B cell (primary cell): ENCODE measurements around the gene ABCC1. TPM values are rescaled to one million over a fixed set of nuclear protein-coding genes. Genes with fewer than 3 reads are reported as not detected.

Source experiments
- ATAC-seq: fragments of 200-7000 bp; cut with Tn5 transposase; one replicate; pipeline ENCODE4 v1.10.0; 2021; ENCODE audit warnings: low read depth, mild to moderate bottlenecking, moderate number of reproducible peaks, moderate library complexity
- CTCF ChIA-PET: fragments of 350-600 bp; sonication (Branson Sonifier 250); formaldehyde crosslinking; loops from one replicate; lab custom pipeline; 2021; ENCODE audit warnings: antibody characterized with exemption, inconsistent platforms; lab: Charles Lee
- POLR2A ChIA-PET: fragments of 350-600 bp; sonication (Branson Sonifier 250); formaldehyde crosslinking; loops from one replicate; lab custom pipeline; 2021; ENCODE audit warnings: antibody characterized with exemption; lab: Charles Lee
- DNase-seq: peaks from one replicate; pipeline ENCODE4 v3.0.0; 2013
- H2AFZ ChIP-seq: 2 replicates; pipeline ENCODE4 v1.6.1; 2012; ENCODE audit warnings: mild to moderate bottlenecking, low read depth, low read length; ENCODE audit not compliant: insufficient read depth, poor library complexity, severe bottlenecking
- H3K27ac ChIP-seq, 2 donors: 1 replicate in 1 of 2; 2 replicates in 1 of 2; pipeline ENCODE4 v1.5.1; 2012 to 2013; ENCODE audit warnings: low read length in 2 of 2, mild to moderate bottlenecking in 2 of 2, moderate library complexity in 1 of 2
- H3K27me3 ChIP-seq, 4 experiments: fragments of 200-600 bp in 1 of 4; sonication (generic) in 1 of 4; replicated peaks in 1 of 4; 1 replicate in 2 of 4; 2 replicates in 2 of 4; pipeline versions ENCODE4 v1.6.1 to v1.7.0; 2013 to 2016; ENCODE audit warnings: low read length in 3 of 4, mild to moderate bottlenecking in 2 of 4, mixed read lengths in 1 of 4, moderate library complexity in 1 of 4; ENCODE audit not compliant: insufficient read depth in 4 of 4, control insufficient read depth in 3 of 4; ENCODE audit errors: control extremely low read depth in 1 of 4
- H3K36me3 ChIP-seq, 2 experiments: replicated peaks in 1 of 2; 1 replicate in 1 of 2; 2 replicates in 1 of 2; pipeline versions ENCODE4 v1.6.1 to v1.7.1; 2013; ENCODE audit warnings: low read length in 1 of 2; ENCODE audit not compliant: insufficient read depth in 2 of 2, control insufficient read depth in 1 of 2; ENCODE audit errors: control extremely low read depth in 1 of 2, extremely low read depth in 1 of 2
- H3K4me1 ChIP-seq, 2 donors: fragments of 200-600 bp in 1 of 2; sonication (generic) in 1 of 2; 1 replicate in 1 of 2; 2 replicates in 1 of 2; pipeline versions ENCODE4 v1.5.1 to v1.6.1; 2013 to 2017; ENCODE audit warnings: low read length in 2 of 2; ENCODE audit not compliant: control insufficient read depth in 2 of 2, insufficient read depth in 2 of 2
- H3K4me2 ChIP-seq: replicated peaks from 2 replicates; pipeline ENCODE3; 2012; ENCODE audit warnings: mild to moderate bottlenecking, low read depth, low read length; ENCODE audit not compliant: poor library complexity, severe bottlenecking
- H3K4me3 ChIP-seq, 5 experiments: fragments of 200-600 bp in 1 of 5; sonication (generic) in 1 of 5; 1 replicate in 3 of 5; 2 replicates in 2 of 5; pipeline versions ENCODE4 v1.5.1 to v1.7.0; 2011 to 2016; ENCODE audit warnings: low read length in 4 of 5, mild to moderate bottlenecking in 4 of 5, low read depth in 2 of 5, control low read depth in 1 of 5, moderate library complexity in 1 of 5; ENCODE audit not compliant: insufficient read depth in 1 of 5; ENCODE audit errors: control extremely low read depth in 1 of 5, extremely low read depth in 1 of 5
- H3K79me2 ChIP-seq: fragments of 200-600 bp; sonication (generic); one replicate; pipeline ENCODE4 v1.6.0; 2016; ENCODE audit warnings: low read length; ENCODE audit not compliant: control insufficient read depth, insufficient read depth
- H3K9ac ChIP-seq: fragments of 200-600 bp; sonication (generic); 2 replicates; pipeline ENCODE4 v1.6.1; 2017; ENCODE audit warnings: mild to moderate bottlenecking, low read length, moderate library complexity
- H3K9me3 ChIP-seq, 3 donors: one replicate each; pipeline versions ENCODE4 v1.6.1 to v1.7.1; 2013; ENCODE audit warnings: low read length in 2 of 3; ENCODE audit not compliant: control insufficient read depth in 2 of 3, insufficient read depth in 1 of 3; ENCODE audit errors: control extremely low read depth in 1 of 3
- H4K20me1 ChIP-seq: 2 replicates; pipeline ENCODE4 v1.6.0; 2012; ENCODE audit warnings: mild to moderate bottlenecking, low read length; ENCODE audit not compliant: insufficient read depth, control insufficient read depth, poor library complexity, severe bottlenecking
- H3K27ac Mint-ChIP-seq: one replicate; pipeline ENCODE4 v1.8.0; 2021; ENCODE audit warnings: mixed read lengths
- H3K27me3 Mint-ChIP-seq: one replicate; pipeline ENCODE4 v1.8.0; 2021; ENCODE audit warnings: mixed read lengths
- H3K4me1 Mint-ChIP-seq: one replicate; pipeline ENCODE4 v1.8.0; 2021; ENCODE audit warnings: mixed read lengths
- H3K4me3 Mint-ChIP-seq: one replicate; pipeline ENCODE4 v1.8.0; 2021; ENCODE audit warnings: mixed read lengths
- H3K9me3 Mint-ChIP-seq: one replicate; pipeline ENCODE4 v1.8.0; 2022; ENCODE audit warnings: mixed read lengths; ENCODE audit not compliant: insufficient read depth
- CTCF ChIP-seq: fragments of 200-600 bp; IDR thresholded peaks from one replicate; pipeline ENCODE4 v1.8.0; 2022; ENCODE audit warnings: antibody characterized with exemption, mild to moderate bottlenecking
- EZH2 ChIP-seq: IDR thresholded peaks from 2 replicates; pipeline ENCODE4 v1.6.1; 2012; ENCODE audit warnings: borderline replicate concordance, low read depth, mild to moderate bottlenecking, moderate library complexity, low read length; ENCODE audit not compliant: insufficient read depth, poor library complexity, severe bottlenecking
- WGBS: methylation state at CpG from one replicate; pipeline ENCODE4 v1.1.5; 2013; ENCODE audit warnings: missing lambda C conversion rate; ENCODE audit not compliant: insufficient coverage; 5-methylcytosine and 5-hydroxymethylcytosine counted together
- intact Hi-C: fragments of 100-400 bp; cut with micrococcal nuclease; formaldehyde crosslinking; loops from one replicate; pipeline ENCODE4 v1.10.0; 2022
- polyA plus RNA-seq: library from polyadenylated mRNA; depleted of rRNA; stranded (reverse); fragments of >200 nt; gene quantifications from 2 replicates; pipeline ENCODE4 v1.2.3, GENCODE V29; 2012
- total RNA-seq, 2 donors: library from RNA; stranded (reverse); fragments of 120-200 nt in 1 of 2; gene quantifications; 1 replicate in 1 of 2; 2 replicates in 1 of 2; pipeline versions ENCODE4 v1.2.3 to v1.2.4, GENCODE V29; 2013 to 2022

Gene ABCC1
- total and polyA plus RNA-seq, 2 donors (not counting 1 experiment from before 2014, with no cell fraction given): 21.8 to 73.0 TPM

- ATAC-seq: no peak
- peaks cover 3 to 72% of the 10 kb centered on the region in 2 experiments for H3K36me3 ChIP-seq
- CTCF ChIA-PET: no interaction called here
- H3K27ac Mint-ChIP-seq: no peak overlapping the region
- POLR2A ChIA-PET: no interaction called here
- peaks cover 32% of the 10 kb centered on the region for H3K79me2 ChIP-seq
- no peak for DNase-seq
- H3K4me3 Mint-ChIP-seq: no peak overlapping the region
- H3K4me3 ChIP-seq: no peak overlapping the region
- no peak overlapping the region for H3K4me2 ChIP-seq
- H4K20me1 ChIP-seq: no peaks in the 10 kb centered on the region
- no peaks in the 10 kb centered on the region for H3K9me3 Mint-ChIP-seq
- H3K9me3 ChIP-seq: no peaks in the 10 kb centered on the region
- peaks cover 17% of the 10 kb centered on the region for H3K4me1 Mint-ChIP-seq
- H3K9ac ChIP-seq: no peak overlapping the region
- H2AFZ ChIP-seq: no peak overlapping the region
- no peaks in the 10 kb centered on the region for H3K27me3 Mint-ChIP-seq
- TF ChIP-seq CTCF (no peak), EZH2 (no peak)
- intact Hi-C loops: no loop called here
- H3K4me1 ChIP-seq: peaks cover 0 to 10% of the 10 kb centered on the region in 2 donors
- WGBS: 100% methylated on average over 2 of the region's 11 CpGs
- H3K27me3 ChIP-seq: no peaks in the 10 kb centered on the region
- H3K27ac ChIP-seq: no peak overlapping the region
Measured at GRCh38 chr16:16016388-16016964, 67.1 kb downstream of the ABCC1 start.

- Histone ChIP-seq H3K4me3 (no peak overlapping the region), H3K36me3 (peaks cover 0 to 71% of the 10 kb centered on the region in 2 experiments), H3K9me3 (no peaks in the 10 kb centered on the region), H3K4me2 (no peak overlapping the region), H3K27me3 (no peaks in the 10 kb centered on the region), H3K4me1 (peaks cover 9 to 16% of the 10 kb centered on the region in 2 donors), H3K9ac (no peak overlapping the region), H4K20me1 (peaks cover 7% of the 10 kb centered on the region), H3K79me2 (peaks cover 36% of the 10 kb centered on the region), H2AFZ (no peak overlapping the region), H3K27ac (no peak overlapping the region)
- DNase-seq (no peak), ATAC-seq (no peak)
- H3K27me3 Mint-ChIP-seq: no peaks in the 10 kb centered on the region
- no peaks in the 10 kb centered on the region for H3K9me3 Mint-ChIP-seq
- H3K4me1 Mint-ChIP-seq: peaks cover 28% of the 10 kb centered on the region
- TF ChIP-seq EZH2 (no peak), CTCF (no peak)
- intact Hi-C loops: no loop called here
- H3K4me3 Mint-ChIP-seq: no peak overlapping the region
- WGBS: 98% methylated on average over 3 of the region's 3 CpGs
- no peak overlapping the region for H3K27ac Mint-ChIP-seq
- ChIA-PET POLR2A (no interaction called here), CTCF (no interaction called here)
Measured at GRCh38 chr16:16017812-16018211, 68.4 kb downstream of the ABCC1 start.
